OCI-M1 (cell line): ENCODE data around the gene IRF8.

Experiments
- DNase-seq: peaks from one replicate; lab custom pipeline; 2025; lab: John Stamatoyannopoulos, UW

Gene IRF8

GRCh38 chr16:85913688-85914422 lies 14.9 kb downstream of the IRF8 start:
- no peak for DNase-seq

- no peak for DNase-seq
Observed at GRCh38 chr16:85914423-85914794, 15.4 kb downstream of the IRF8 start.

DNA sequence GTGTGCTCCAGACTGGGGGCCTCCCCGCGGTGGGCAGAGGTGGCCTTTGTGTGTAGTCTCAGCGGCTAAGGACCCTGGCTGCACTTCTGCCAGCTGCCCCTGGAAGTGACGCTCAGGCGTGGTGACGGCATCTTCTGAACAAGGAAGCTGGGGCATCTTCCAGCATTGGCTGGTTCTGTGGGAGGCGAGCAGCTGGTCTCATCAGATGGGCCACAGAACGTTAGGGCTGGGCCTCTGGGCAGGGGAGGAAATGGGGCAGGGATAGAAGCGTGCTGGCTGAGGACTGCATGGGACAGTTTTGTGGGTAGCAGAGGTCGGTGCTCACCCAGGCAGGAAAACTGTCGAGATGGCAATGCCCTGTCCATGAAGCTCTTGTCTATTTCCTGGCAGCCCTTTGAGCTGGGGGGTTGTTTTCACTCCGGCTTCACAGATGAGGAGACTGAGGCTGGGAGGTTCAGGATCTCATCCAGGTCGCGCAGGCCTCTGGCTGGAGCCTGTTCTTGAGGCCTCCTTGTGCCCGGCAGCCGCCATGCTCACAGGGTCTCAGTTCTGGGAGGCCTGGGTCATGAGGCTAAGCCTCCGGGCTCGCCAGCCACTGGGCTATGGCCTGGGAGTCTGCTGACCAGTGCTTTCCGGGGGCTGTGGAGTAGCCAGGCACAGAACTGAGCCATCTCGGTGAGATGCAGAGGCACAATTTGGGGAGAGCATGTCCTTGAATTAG lies 16.3 kb downstream of the IRF8 start:
- DNase-seq: no peak

DNA sequence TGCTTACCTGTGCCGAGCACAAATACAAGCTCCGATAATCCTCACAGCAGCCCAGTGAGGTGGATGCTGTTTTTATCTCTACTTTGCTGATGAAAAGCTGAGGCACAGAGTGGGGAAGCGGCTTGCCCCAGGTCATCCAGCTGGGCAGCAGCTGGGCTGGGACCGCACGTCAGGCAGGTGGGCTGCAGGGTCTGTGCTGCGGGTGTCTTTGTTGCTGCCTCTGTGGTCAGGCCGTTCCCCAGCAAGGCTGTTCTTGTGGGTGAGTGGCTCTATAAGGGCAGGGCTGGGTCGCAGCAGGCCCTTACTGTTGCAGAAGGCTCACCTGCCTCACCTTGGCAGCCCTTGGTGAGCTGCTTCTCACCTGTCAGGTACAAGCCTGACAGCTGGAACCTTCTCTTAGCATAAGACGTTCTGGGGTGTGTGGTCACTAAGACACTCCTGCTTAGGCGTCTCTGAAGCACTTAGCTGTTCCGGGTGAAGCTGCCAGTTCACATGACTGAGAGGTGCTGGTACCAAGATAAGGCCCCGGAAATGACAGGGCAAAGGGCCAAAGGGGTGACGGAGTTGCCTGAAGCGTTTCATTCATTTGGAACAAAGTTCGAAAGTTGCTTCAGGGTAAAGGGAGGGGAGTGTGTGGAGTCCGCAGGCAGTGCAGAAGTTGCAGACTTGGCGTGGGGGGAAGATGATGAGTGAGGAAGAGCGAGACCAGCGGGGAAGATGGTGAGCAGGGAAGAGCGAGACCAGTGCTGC lies 17.4 kb downstream of the IRF8 start:
- DNase-seq: peak; percentile 73

- DNase-seq: no peak
Observed at GRCh38 chr16:85917012-85917411, 18.1 kb downstream of the IRF8 start.

DNA sequence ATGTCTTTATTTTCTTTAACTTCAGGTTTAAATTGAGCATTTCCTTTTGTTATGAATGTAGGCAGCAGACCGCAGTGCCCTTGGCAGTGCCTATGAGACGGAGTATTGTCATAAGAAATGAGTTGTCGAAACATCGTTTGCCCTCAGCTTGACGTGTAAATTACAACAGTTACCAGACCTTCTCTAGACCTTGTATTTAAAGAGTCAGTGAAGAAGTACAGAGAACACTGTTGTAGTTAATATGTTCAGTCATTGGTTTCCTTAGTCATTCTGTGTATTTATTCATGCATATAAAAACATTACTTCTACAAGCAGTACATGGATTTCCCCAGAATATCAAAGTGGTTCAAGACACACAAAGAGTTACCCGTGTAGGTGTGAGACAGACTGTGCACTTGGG lies 19.0 kb downstream of the IRF8 start:
- DNase-seq: no peak

- DNase-seq: no peak
Observed at GRCh38 chr16:85918436-85918835, 19.5 kb downstream of the IRF8 start.

- DNase-seq: no peak
Observed at GRCh38 chr16:85919271-85920267, 20.6 kb downstream of the IRF8 start.

GRCh38 chr16:85921026-85921425 lies 22.1 kb downstream of the IRF8 start:
- DNase-seq: no peak

- DNase-seq: no peak
Observed at GRCh38 chr16:85923153-85924021, 24.4 kb downstream of the IRF8 start.

DNA sequence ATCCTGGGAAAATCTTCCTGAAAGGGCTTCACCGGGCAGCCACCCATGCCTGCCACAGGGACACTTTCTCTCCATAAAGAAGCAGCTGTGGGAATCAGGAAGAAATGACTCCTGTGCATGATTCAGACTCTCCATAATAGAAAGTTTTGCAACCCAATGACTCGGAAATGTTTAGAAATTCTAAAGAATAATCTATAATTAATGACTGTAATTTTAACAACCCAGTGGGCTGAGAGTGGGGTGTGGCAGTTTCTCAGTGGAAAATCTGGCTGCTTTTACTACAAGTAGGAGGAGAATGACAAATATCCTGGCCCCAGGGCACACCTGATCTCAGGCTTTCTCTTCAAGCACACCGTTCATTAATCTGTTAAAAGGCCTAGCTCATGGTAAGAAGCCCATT lies 25.7 kb downstream of the IRF8 start:
- DNase-seq: no peak

- no peak for DNase-seq
Observed at GRCh38 chr16:85926370-85926769, 27.4 kb downstream of the IRF8 start.

DNA sequence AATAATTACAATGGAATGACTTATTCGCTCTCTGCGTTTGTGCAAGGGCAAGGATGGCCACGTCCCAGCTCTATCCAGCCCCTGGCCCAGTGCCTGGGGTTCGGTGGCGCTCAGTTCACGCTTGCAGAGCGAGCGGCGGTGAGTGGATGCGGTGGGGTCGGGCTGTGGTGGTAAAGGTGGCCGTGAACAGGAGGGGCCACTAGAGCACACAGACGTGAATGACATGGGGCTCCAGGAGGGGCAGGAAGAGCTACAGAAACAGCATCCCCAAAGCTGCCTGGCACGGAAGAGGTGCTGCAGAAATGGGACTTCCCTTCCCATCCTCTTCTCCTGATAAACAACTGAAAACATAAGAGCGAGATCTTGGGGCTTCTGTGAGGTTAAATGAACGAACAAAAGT lies 28.4 kb downstream of the IRF8 start:
- no peak for DNase-seq

DNA sequence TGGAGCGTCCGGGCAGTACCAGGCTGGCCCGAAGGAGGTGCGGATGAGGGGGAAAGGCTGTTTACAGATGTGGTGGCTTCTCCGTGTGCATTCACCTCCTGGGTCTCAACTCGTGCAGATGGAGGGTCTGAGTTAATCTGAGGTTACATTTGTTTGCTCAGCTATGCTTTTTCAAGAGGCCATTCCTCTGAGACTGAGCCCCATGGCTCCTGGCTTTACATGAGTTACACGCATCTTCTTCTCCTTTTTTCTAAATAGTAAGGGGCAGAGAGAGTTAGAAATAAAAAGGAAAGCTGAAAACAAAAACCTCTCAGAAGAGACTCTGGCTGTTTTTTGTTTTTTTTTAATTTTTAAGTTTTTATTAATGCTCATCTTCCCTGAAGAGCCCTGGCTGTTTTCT lies 29.0 kb downstream of the IRF8 start:
- DNase-seq: no peak

- no peak for DNase-seq
Observed at GRCh38 chr16:85928401-85928820, 29.4 kb downstream of the IRF8 start.

GRCh38 chr16:85929259-85929721 lies 30.3 kb downstream of the IRF8 start:
- no peak for DNase-seq

GRCh38 chr16:85930301-85930700 lies 31.3 kb downstream of the IRF8 start:
- DNase-seq: no peak

DNA sequence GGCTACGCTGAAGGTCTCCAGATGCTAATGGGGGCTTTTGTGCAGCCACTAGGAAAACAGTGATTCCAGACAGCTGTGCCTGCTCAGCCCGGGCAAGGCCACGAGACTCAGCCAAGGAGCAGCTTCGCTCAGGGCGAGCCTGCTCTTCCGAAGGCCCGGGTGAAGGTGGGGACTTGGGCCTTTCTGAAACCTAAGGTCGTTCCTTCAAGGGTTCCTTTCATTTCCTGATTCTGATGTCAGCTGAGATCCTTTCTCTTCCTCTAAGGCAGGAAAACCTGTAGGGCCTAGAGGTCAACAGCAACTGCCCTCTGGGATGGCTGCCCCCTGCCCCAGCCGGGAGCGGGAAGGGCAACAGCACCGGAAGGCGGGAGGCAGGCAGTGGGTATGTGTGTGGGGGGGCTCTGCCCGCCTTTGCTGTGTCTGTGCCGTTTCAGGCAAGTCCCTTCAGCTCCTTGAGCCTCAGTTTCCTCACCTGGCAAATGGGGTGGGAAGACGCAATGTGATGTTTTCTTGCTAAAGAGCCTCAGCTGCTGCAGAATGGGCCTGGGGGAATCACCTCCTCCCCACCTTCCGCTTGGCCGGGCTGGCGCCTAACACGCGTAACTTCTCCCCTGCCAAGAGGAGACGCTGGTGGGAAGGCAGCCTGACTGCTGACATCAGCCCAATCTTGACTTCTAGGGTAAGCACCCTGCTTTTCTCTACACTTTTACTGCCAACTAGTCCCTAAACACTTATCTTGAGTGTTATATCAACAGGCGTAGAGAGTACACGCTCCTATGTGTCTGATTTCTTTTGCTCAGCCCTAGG lies 32.8 kb downstream of the IRF8 start:
- no peak for DNase-seq

- no peak for DNase-seq
Observed at GRCh38 chr16:85934210-85934609, 35.2 kb downstream of the IRF8 start.
